ENCODE data around the gene HES4.

Gene HES4

DNA sequence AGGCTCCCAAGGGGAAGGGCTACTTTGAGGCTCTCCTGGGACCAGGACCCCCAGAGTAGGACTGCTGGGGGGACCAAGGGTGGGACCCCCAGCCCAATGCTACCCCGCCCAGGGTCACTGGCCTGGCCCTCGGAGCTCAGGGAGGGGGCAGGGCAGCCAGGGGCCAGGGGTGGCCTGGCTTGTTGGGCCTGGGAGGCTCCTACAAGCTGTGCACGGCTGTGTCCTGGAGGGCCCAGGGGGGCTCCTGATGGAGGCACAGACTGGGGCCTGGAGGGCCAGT, 2.2 kb downstream of the HES4 start (continued):
- TF ChIP-seq PRDM4 (tag by site-specific recombination; IDR thresholded peaks at IDR 0.05) = 0 out of 2 replicates have a peak, but pooled peaks have one; percentile 5
- TF ChIP-seq SP7 (tag by site-specific recombination; IDR thresholded peaks at IDR 0.05) = no peak
- no peak for TF ChIP-seq ATF2 (tag by site-specific recombination; IDR thresholded peaks at IDR 0.05; ENCODE audit: low read depth)
- TF ChIP-seq SCRT1 (tag by site-specific recombination; IDR thresholded peaks at IDR 0.05; ENCODE audit: borderline replicate concordance) = no peak
- TF ChIP-seq TCF7L2 (IDR thresholded peaks at IDR 0.05; ENCODE audit: borderline replicate concordance, low read depth, low read length) = no peak
- TF ChIP-seq GLI4 (tag by site-specific recombination; IDR thresholded peaks at IDR 0.05) = no peak
- TF ChIP-seq, protein P1, sequence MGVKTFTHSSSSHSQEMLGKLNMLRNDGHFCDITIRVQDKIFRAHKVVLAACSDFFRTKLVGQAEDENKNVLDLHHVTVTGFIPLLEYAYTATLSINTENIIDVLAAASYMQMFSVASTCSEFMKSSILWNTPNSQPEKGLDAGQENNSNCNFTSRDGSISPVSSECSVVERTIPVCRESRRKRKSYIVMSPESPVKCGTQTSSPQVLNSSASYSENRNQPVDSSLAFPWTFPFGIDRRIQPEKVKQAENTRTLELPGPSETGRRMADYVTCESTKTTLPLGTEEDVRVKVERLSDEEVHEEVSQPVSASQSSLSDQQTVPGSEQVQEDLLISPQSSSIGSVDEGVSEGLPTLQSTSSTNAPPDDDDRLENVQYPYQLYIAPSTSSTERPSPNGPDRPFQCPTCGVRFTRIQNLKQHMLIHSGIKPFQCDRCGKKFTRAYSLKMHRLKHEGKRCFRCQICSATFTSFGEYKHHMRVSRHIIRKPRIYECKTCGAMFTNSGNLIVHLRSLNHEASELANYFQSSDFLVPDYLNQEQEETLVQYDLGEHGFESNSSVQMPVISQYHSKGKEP (tag by site-specific recombination; IDR thresholded peaks at IDR 0.05) = no peak
- TF ChIP-seq ZNF140 (tag by site-specific recombination; IDR thresholded peaks at IDR 0.05) = no peak
- no peak for TF ChIP-seq ZNF670 (tag by site-specific recombination; IDR thresholded peaks at IDR 0.05; ENCODE audit: low read depth)
- TF ChIP-seq, protein P2, sequence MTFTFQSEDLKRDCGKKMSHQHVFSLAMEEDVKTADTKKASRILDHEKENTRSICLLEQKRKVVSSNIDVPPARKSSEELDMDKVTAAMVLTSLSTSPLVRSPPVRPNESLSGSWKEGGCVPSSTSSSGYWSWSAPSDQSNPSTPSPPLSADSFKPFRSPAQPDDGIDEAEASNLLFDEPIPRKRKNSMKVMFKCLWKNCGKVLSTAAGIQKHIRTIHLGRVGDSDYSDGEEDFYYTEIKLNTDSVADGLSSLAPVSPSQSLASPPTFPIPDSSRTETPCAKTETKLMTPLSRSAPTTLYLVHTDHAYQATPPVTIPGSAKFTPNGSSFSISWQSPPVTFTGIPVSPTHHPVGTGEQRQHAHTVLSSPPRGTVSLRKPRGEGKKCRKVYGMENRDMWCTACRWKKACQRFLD (tag by site-specific recombination; IDR thresholded peaks at IDR 0.05) = no peak
- TF ChIP-seq ZNF324 (tag by site-specific recombination; IDR thresholded peaks at IDR 0.05) = no peak
- no peak for TF ChIP-seq HOXC10 (CRISPR knock-in tag; IDR thresholded peaks at IDR 0.05)
- TF ChIP-seq ZNF692 (tag by site-specific recombination; IDR thresholded peaks at IDR 0.05) = no peak
- no peak for TF ChIP-seq ZNF629 (tag by site-specific recombination; IDR thresholded peaks at IDR 0.05)
- TF ChIP-seq ZNF148 (tag by site-specific recombination; IDR thresholded peaks at IDR 0.05; ENCODE audit: borderline replicate concordance) = no peak
- TF ChIP-seq GLIS2 (tag by site-specific recombination; IDR thresholded peaks at IDR 0.05) = peak; percentile 98
- TF ChIP-seq ZNF658 (tag by site-specific recombination; IDR thresholded peaks at IDR 0.05) = no peak
- TF ChIP-seq, protein P3, sequence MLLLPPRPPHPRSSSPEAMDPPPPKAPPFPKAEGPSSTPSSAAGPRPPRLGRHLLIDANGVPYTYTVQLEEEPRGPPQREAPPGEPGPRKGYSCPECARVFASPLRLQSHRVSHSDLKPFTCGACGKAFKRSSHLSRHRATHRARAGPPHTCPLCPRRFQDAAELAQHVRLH (tag by site-specific recombination; IDR thresholded peaks at IDR 0.05) = no peak
- TF ChIP-seq, protein P4, sequence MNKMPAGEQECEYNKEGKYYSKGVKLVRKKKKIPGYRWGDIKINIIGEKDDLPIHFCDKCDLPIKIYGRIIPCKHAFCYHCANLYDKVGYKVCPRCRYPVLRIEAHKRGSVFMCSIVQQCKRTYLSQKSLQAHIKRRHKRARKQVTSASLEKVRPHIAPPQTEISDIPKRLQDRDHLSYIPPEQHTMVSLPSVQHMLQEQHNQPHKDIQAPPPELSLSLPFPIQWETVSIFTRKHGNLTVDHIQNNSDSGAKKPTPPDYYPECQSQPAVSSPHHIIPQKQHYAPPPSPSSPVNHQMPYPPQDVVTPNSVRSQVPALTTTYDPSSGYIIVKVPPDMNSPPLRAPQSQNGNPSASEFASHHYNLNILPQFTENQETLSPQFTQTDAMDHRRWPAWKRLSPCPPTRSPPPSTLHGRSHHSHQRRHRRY (tag by site-specific recombination; IDR thresholded peaks at IDR 0.05) = no peak
- TF ChIP-seq ZNF621 (tag by site-specific recombination; IDR thresholded peaks at IDR 0.05) = no peak
- TF ChIP-seq ZNF157 (tag by site-specific recombination; IDR thresholded peaks at IDR 0.05) = no peak
- TF ChIP-seq ZNF558 (tag by site-specific recombination; IDR thresholded peaks at IDR 0.05) = no peak
- TF ChIP-seq, protein P5, sequence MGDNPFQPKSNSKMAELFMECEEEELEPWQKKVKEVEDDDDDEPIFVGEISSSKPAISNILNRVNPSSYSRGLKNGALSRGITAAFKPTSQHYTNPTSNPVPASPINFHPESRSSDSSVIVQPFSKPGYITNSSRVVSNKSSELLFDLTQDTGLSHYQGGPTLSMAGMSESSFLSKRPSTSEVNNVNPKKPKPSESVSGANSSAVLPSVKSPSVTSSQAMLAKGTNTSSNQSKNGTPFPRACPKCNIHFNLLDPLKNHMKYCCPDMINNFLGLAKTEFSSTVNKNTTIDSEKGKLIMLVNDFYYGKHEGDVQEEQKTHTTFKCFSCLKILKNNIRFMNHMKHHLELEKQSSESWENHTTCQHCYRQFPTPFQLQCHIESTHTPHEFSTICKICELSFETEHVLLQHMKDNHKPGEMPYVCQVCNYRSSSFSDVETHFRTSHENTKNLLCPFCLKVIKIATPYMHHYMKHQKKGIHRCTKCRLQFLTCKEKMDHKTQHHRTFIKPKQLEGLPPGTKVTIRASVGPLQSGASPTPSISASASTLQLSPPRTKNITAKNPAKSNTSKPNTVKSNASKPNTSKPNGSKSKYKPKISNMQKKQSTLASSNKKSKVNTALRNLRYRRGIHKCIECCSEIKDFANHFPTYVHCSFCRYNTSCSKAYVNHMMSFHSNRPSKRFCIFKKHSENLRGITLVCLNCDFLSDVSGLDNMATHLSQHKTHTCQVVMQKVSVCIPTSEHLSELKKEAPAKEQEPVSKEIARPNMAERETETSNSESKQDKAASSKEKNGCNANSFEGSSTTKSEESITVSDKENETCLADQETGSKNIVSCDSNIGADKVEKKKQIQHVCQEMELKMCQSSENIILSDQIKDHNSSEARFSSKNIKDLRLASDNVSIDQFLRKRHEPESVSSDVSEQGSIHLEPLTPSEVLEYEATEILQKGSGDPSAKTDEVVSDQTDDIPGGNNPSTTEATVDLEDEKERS (tag by site-specific recombination; IDR thresholded peaks at IDR 0.05) = no peak

All from HEK293 (cell line).